A549 (cell line): ENCODE results near the gene PTPRN2. TPM values are rescaled to one million over a fixed set of nuclear protein-coding genes. Genes with fewer than 3 reads are reported as not detected.
"Not testable (repeated sequence)": the region's sequence is repeated elsewhere in the genome, so short reads cannot be mapped to it uniquely, and the experiment has no call there.

Source experiments
- ATAC-seq, 2 experiments: fragments of 200-7000 bp in 1 of 2; fragments of >200 bp in 1 of 2; cut with Nextera tagmentation in 1 of 2; cut with Tn5 transposase in 1 of 2; 3 replicates each; pipeline versions ENCODE4 v1.8.0 to v1.9.1; 2018 to 2020; ENCODE audit warnings: mild to moderate bottlenecking in 1 of 2, moderate library complexity in 1 of 2
- CTCF ChIA-PET: fragments of 300-600 bp; sonication (Branson Sonifier 250); formaldehyde crosslinking; extraction: SDS; loops from one replicate; lab custom pipeline; 2021; ENCODE audit warnings: antibody characterized with exemption, inconsistent platforms; lab: Yijun Ruan, JAX
- POLR2A ChIA-PET: fragments of 350-600 bp; formaldehyde crosslinking; extraction: SDS; loops from one replicate; lab custom pipeline; 2021; ENCODE audit warnings: antibody characterized with exemption, inconsistent platforms; lab: Yijun Ruan, JAX
- DNase-seq, 2 experiments: peaks; one replicate each; pipeline versions ENCODE4 v3.0.0 to v3.0.0-alpha.2; 2011 to 2016; ENCODE audit warnings: low read depth in 1 of 2, low spot score in 1 of 2
- FAIRE-seq: peaks from 2 replicates; lab custom pipeline; 2011; peaks lifted over from hg19 to GRCh38; lab: Jason Lieb, UNC
- H3K27ac ChIP-seq, 2 experiments: fragments of >200 bp; sonication (Bioruptor Twin); formaldehyde crosslinking; 3 replicates each; pipeline ENCODE4 v1.5.1; 2016 to 2017
- H3K4me1 ChIP-seq: fragments of >200 bp; sonication (Bioruptor Twin); formaldehyde crosslinking; 3 replicates; pipeline ENCODE4 v1.6.1; 2016
- H3K4me2 ChIP-seq: fragments of >200 bp; sonication (Bioruptor Twin); formaldehyde crosslinking; 3 replicates; pipeline ENCODE4 v1.6.1; 2016
- H3K4me3 ChIP-seq: fragments of >200 bp; sonication (Bioruptor Twin); formaldehyde crosslinking; 3 replicates; pipeline ENCODE4 v1.5.1; 2016
- H3K9me3 ChIP-seq: fragments of >200 bp; sonication (Bioruptor Twin); formaldehyde crosslinking; 3 replicates; pipeline ENCODE4 v1.6.1; 2016
- CBX2 ChIP-seq: fragments of 200-600 bp; sonication (generic); IDR thresholded peaks from 2 replicates; pipeline ENCODE4 v1.6.1; 2016; ENCODE audit warnings: low read depth, mild to moderate bottlenecking, borderline replicate concordance
- CTCF ChIP-seq: fragments of >200 bp; sonication (Bioruptor Twin); formaldehyde crosslinking; IDR thresholded peaks from 3 replicates; pipeline ENCODE4 v1.5.1; 2016
- EHF ChIP-seq: fragments of 250-450 bp; sonication (Bioruptor Pico); IDR thresholded peaks from 2 replicates; pipeline ENCODE4 v1.5.0; 2020; ENCODE audit warnings: mild to moderate bottlenecking
- FOSB ChIP-seq: fragments of 250-450 bp; sonication (Bioruptor Pico); IDR thresholded peaks from 2 replicates; pipeline ENCODE4 v1.5.0; 2020; ENCODE audit warnings: mild to moderate bottlenecking, moderate library complexity
- HDAC2 ChIP-seq: fragments of 200-600 bp; sonication (generic); IDR thresholded peaks from 2 replicates; pipeline ENCODE4 v1.6.1; 2016
- HOXB13 ChIP-seq: fragments of 250-450 bp; sonication (Bioruptor Pico); IDR thresholded peaks from 2 replicates; pipeline ENCODE4 v1.5.0; 2020; ENCODE audit warnings: low read depth, mild to moderate bottlenecking, moderate library complexity
- KDM5A ChIP-seq: fragments of 200-600 bp; sonication (generic); IDR thresholded peaks from 2 replicates; pipeline ENCODE4 v1.6.1; 2016; ENCODE audit warnings: antibody characterized with exemption, mild to moderate bottlenecking
- MAFK ChIP-seq: fragments of 450-650 bp; IDR thresholded peaks from 2 replicates; pipeline ENCODE4 v1.6.1; 2014; ENCODE audit not compliant: partially characterized antibody
- MYC ChIP-seq: IDR thresholded peaks from 2 replicates; pipeline ENCODE4 v1.6.1; 2012; ENCODE audit warnings: mild to moderate bottlenecking, inconsistent platforms, low read length, improper control_type of control experiment, borderline replicate concordance
- REST ChIP-seq: fragments of 200-600 bp; sonication (generic); IDR thresholded peaks from 2 replicates; pipeline ENCODE4 v1.6.1; 2016; ENCODE audit warnings: antibody characterized with exemption, mild to moderate bottlenecking, moderate library complexity
- RFX5 ChIP-seq: fragments of 450-650 bp; IDR thresholded peaks from 2 replicates; pipeline ENCODE4 v1.7.1; 2014; ENCODE audit warnings: antibody characterized with exemption, mild to moderate bottlenecking, moderate library complexity
- ZNF302 ChIP-seq: fragments of 250-450 bp; sonication (Bioruptor Pico); IDR thresholded peaks from 2 replicates; pipeline ENCODE4 v1.9.0; 2021; ENCODE audit warnings: inconsistent platforms, mild to moderate bottlenecking, moderate library complexity
- WGBS: methylation state at CpG from one replicate; pipeline ENCODE4 v1.1.6; 2017; ENCODE audit errors: missing lambda C conversion rate; 5-methylcytosine and 5-hydroxymethylcytosine counted together
- polyA plus RNA-seq, 4 experiments: library from polyadenylated mRNA; depleted of rRNA in 3 of 4; stranded (reverse); fragments of >200 nt; fragmentation: RNase III in 1 of 4; extraction: RNeasy Plus Mini Kit Qiagen cat#74134 plus additional on column Dnase treatment in 1 of 4; gene quantifications; 2 replicates in 3 of 4; 3 replicates in 1 of 4; pipeline ENCODE4 v1.2.3, GENCODE V29; 2011 to 2017
- TF ChIP-seq, protein P1 (sequence below): IDR thresholded peaks from 2 replicates; pipeline ENCODE4 v1.6.1; 2012
- TF ChIP-seq, protein P2 (sequence below): fragments of 250-450 bp; sonication (Bioruptor Pico); IDR thresholded peaks from 2 replicates; pipeline ENCODE4 v1.5.0; 2020; ENCODE audit warnings: low read depth, mild to moderate bottlenecking, moderate library complexity

PTPRN2 gene
- polyA plus RNA-seq, 2 of the 4 experiments (the other 2 are of a cell fraction): 0.41 to 1.2 TPM

GRCh38 chr7:157980774-157981173, 606.8 kb downstream of the PTPRN2 start:
- Histone ChIP-seq H3K27ac (no peak overlapping the region), H3K4me1 (no peaks in the 10 kb centered on the region), H3K4me2 (no peak overlapping the region), H3K9me3 (no peaks in the 10 kb centered on the region; the same call in 2 of the 3 replicates), H3K4me3 (no peak overlapping the region)
- TF ChIP-seq HOXB13 (CRISPR knock-in tag): no peak
- DNase-seq (no peak), FAIRE-seq (no peak), ATAC-seq (peak in 1 of 2 experiments; percentile 16; a peak in 2 of 6 replicates)
- CTCF ChIA-PET: no interaction called here
- POLR2A ChIA-PET: no interaction called here
- WGBS: 15% methylated on average over 6 of the region's 9 CpGs

- DNase-seq, H3K4me3 ChIP-seq, H3K4me1 ChIP-seq, POLR2A ChIA-PET, FAIRE-seq, H3K9me3 ChIP-seq, CTCF ChIA-PET, H3K27ac ChIP-seq, ATAC-seq, H3K4me2 ChIP-seq: not testable (repeated sequence)
- WGBS: 46% methylated on average over 9 of the region's 9 CpGs
Measured at GRCh38 chr7:157980341-157980731, 607.3 kb downstream of the PTPRN2 start.

DNA sequence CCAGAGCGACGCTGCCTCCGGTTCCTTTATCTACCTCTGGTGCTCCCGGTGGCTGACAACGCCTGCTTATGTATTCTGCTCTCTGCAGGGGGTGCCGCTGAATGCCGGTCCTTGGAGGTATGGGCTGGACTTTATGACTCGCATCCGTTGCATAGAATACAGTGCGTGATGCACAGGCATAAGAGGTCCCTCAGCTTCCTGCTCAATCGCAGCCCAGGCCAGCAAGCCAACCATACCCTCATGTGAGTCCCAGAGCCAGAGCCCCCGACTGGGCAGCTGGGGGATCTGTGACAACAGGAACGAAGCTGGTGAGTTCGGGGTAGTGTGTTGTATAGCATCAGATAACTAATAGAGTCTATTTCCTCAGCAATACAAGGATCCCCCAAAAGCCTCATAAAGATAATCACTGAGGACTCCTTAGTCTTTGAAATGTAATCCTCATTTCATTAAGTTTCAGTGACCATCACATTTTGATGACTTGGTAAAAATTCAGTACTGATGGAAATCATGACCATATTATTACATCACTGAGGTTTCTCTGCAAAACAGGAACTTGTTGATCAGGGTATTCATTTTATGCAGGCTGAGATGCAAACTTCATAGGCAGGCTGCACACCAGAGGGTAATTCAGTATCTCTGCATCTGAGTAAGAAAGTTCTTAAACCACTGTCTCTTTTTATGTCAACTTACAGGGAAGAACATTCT, 607.8 kb downstream of the PTPRN2 start:
- Histone ChIP-seq H3K4me3 (no peak overlapping the region), H3K4me2 (no peak overlapping the region), H3K27ac (no peak overlapping the region), H3K4me1 (no peaks in the 10 kb centered on the region), H3K9me3 (no peaks in the 10 kb centered on the region; the same call in 2 of the 3 replicates)
- TF ChIP-seq MAFK: peak; percentile 79
- TF ChIP-seq, protein P1, sequence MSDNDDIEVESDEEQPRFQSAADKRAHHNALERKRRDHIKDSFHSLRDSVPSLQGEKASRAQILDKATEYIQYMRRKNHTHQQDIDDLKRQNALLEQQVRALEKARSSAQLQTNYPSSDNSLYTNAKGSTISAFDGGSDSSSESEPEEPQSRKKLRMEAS: no peak
- no peak for TF ChIP-seq FOSB (CRISPR knock-in tag)
- TF ChIP-seq ZNF302 (CRISPR knock-in tag): no peak
- FAIRE-seq (no peak), ATAC-seq (no peak), DNase-seq (no peak)
- CTCF ChIA-PET: no interaction called here
- POLR2A ChIA-PET: no interaction called here
- 50% methylated on average over 9 of the region's 14 CpGs for WGBS

- DNase-seq (no peak), ATAC-seq (no peak)
- Histone ChIP-seq H3K4me1 (no peaks in the 10 kb centered on the region), H3K4me3 (no peak overlapping the region)
- POLR2A ChIA-PET: no interaction called here
- WGBS: 66% methylated on average over 6 of the region's 12 CpGs
- no peak for TF ChIP-seq RFX5
- no peak for TF ChIP-seq HDAC2
- TF ChIP-seq MYC: no peak
- no peak for TF ChIP-seq CBX2
- TF ChIP-seq, all 56 proteins: peak for 0
- Histone ChIP-seq H3K4me2 (no peak overlapping the region), H3K27ac (no peak overlapping the region), H3K9me3 (no peaks in the 10 kb centered on the region; the same call in 2 of the 3 replicates)
- CTCF ChIA-PET: no interaction called here
- no peak for FAIRE-seq
Measured at GRCh38 chr7:157978766-157979165, 608.9 kb downstream of the PTPRN2 start.

GRCh38 chr7:157977717-157978496, 609.7 kb downstream of the PTPRN2 start:
- ATAC-seq (no peak), DNase-seq (no peak), FAIRE-seq (no peak)
- H3K9me3 ChIP-seq: no peaks in the 10 kb centered on the region; the same call in 2 of the 3 replicates
- ChIA-PET CTCF (no interaction called here), POLR2A (no interaction called here)
- 68% methylated on average over 20 of the region's 20 CpGs for WGBS
- H3K4me3 ChIP-seq: no peak overlapping the region
- no peak for TF ChIP-seq EHF (CRISPR knock-in tag)
- TF ChIP-seq REST: no peak
- no peak for TF ChIP-seq CTCF
- TF ChIP-seq, protein P2, sequence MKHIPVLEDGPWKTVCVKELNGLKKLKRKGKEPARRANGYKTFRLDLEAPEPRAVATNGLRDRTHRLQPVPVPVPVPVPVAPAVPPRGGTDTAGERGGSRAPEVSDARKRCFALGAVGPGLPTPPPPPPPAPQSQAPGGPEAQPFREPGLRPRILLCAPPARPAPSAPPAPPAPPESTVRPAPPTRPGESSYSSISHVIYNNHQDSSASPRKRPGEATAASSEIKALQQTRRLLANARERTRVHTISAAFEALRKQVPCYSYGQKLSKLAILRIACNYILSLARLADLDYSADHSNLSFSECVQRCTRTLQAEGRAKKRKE: no peak
- no peak for TF ChIP-seq KDM5A
- H3K4me1 ChIP-seq: no peaks in the 10 kb centered on the region
- H3K4me2 ChIP-seq: no peak overlapping the region
- no peak overlapping the region for H3K27ac ChIP-seq
